Heart right ventricle (tissue), 16 donors: ENCODE results near the gene SLC29A3. TPM values are rescaled to one million over a fixed set of nuclear protein-coding genes. Genes with fewer than 3 reads are reported as not detected.

Source experiments
- ATAC-seq, 8 donors: fragments of 200-7000 bp; cut with Tn5 transposase; one replicate each; pipeline ENCODE4 v1.9.1; 2020; ENCODE audit warnings: mild to moderate bottlenecking in 8 of 8, moderate library complexity in 8 of 8, moderate number of reproducible peaks in 1 of 8
- DNase-seq, 2 donors: peaks; one replicate each; pipeline ENCODE4 v3.0.0-alpha.2; 2020
- H3K27ac ChIP-seq, 10 donors: fragments of 200-600 bp; sonication (generic) in 2 of 10; one replicate each; pipeline versions ENCODE4 v1.5.0 to v1.8.0; 2020 to 2022; ENCODE audit warnings: mild to moderate bottlenecking in 3 of 10
- H3K27me3 ChIP-seq, 7 donors: fragments of 200-600 bp; one replicate each; pipeline ENCODE4 v1.8.0; 2021 to 2022; ENCODE audit warnings: mild to moderate bottlenecking in 2 of 7
- H3K36me3 ChIP-seq, 9 donors: fragments of 200-600 bp; sonication (generic) in 1 of 9; one replicate each; pipeline versions ENCODE4 v1.5.0 to v1.8.0; 2020 to 2022; ENCODE audit warnings: mild to moderate bottlenecking in 2 of 9
- H3K4me1 ChIP-seq, 9 donors: fragments of 200-600 bp; sonication (generic) in 1 of 9; one replicate each; pipeline versions ENCODE4 v1.5.0 to v1.8.0; 2020 to 2022; ENCODE audit warnings: mild to moderate bottlenecking in 4 of 9
- H3K4me3 ChIP-seq, 10 donors: fragments of 200-600 bp; sonication (generic) in 2 of 10; one replicate each; pipeline versions ENCODE4 v1.5.0 to v1.8.0; 2020 to 2022; ENCODE audit warnings: mild to moderate bottlenecking in 7 of 10, moderate library complexity in 2 of 10
- H3K9me3 ChIP-seq, 11 donors: fragments of 200-600 bp in 10 of 11; sonication (generic) in 2 of 11; one replicate each; pipeline versions ENCODE4 v1.5.0 to v1.8.0; 2013 to 2022; ENCODE audit warnings: mild to moderate bottlenecking in 2 of 11, control low read depth in 1 of 11, moderate library complexity in 1 of 11
- CTCF ChIP-seq, 9 donors: fragments of 200-600 bp; sonication (generic) in 2 of 9; IDR thresholded peaks; one replicate each; pipeline versions ENCODE4 v1.5.0 to v1.8.0; 2021 to 2022; ENCODE audit warnings: antibody characterized with exemption in 9 of 9, mild to moderate bottlenecking in 5 of 9, moderate library complexity in 1 of 9
- WGBS, 2 donors: extraction: QIAGEN DNeasy Blood & Tissue Kit; methylation state at CpG; one replicate each; pipeline ENCODE4 v1.1.7; 2013; ENCODE audit warnings: inconsistent platforms in 1 of 2; 5-methylcytosine and 5-hydroxymethylcytosine counted together
- intact Hi-C, 10 donors: fragments of 100-400 bp; cut with DNase I; formaldehyde crosslinking; loops; one replicate each; pipeline versions ENCODE4 v1.11.1 to v1.14.2; 2022
- polyA plus RNA-seq, 2 donors: library from polyadenylated mRNA; stranded (reverse); fragments of 200-250 nt; gene quantifications; one replicate each; pipeline ENCODE4 v1.2.3, GENCODE V29; 2013
- total RNA-seq, 10 donors: library from RNA; stranded (reverse); fragmentation: NEBNext Ultra II Directional in 3 of 10; extraction: Animal tissue kit (Norgen Biotek cat#: 25700) in 3 of 10; gene quantifications; one replicate each; pipeline versions ENCODE4 v1.2.1 to v1.2.4, GENCODE V29; 2021 to 2023
- donor health status: Arrhythmogenic right ventricular cardiomyopathy.
- donor health status: ischemic (EF 13 %, LVEDD 7.1; RV severe dilation, severe dysfunction).
- donor health status: healthy with polysubstance abuse.
- donor health status: DM: no; HTN: yes; CAD: no.
- donor health status: DM: no; HTN: no; CAD: no.
- donor health status: ischemic (EF 25% LVEDD 6.9; RV normal size, moderate dysfunction).
- donor health status: ischemic (EF 25% LVEDD 5.7; RV mildly dilated, moderate dysfunction).
- donor health status: healthy.
- donor health status: DM: yes; HTN: yes; CAD: no.
- donor health status: Ischemic cardiomyopathy.
- donor health status: ischemic (EF 35%, LVEDD 5.7; RV mildly dilated, moderate dysfunction).
- donor health status: nonischemic (EF 11% LVEDD 7.7; RV severe dilation, severe dysfunction).
- donor health status: DM: yes; HTN: yes; CAD: no.
- donor health status: PGD.
- donor health status: ischemic (EF 29% LVEDD 5.4; RV normal size, mild dysfunction).
- donor health status: nonischemic (EF 23%, LVEDD 6.1; RV moderate dilation, normal function).

SLC29A3 gene
- total and polyA plus RNA-seq, 12 donors, result 0.89 to 3.5 (median 1.2) TPM

DNA sequence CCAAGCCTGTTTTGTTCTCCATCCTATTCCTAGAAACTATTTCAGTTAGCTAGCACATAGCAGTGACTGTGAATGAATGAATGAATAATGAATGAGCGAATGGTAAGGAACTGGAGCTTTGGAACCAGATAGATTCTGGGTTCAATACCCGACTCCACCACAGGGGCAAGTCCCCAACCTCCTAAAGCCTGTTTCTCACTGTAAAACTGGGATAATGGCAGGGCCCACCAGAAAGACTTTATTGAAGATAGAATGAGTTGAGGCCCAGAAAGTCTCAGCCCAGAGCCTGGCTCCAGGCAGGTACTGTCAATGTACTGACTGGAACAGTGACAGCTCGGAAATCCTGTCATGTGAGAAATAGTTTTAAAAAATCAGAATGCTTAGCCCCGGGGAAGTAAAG lies 76.6 kb downstream of the SLC29A3 start:
- H3K4me3 ChIP-seq, result no peak overlapping the region
- H3K4me1 ChIP-seq, result peaks cover 5 to 27% (median 15%) of the 10 kb centered on the region in 9 donors
- H3K36me3 ChIP-seq, result no peaks in the 10 kb centered on the region
- peaks cover 0 to 65% (median 32%) of the 10 kb centered on the region in 7 donors for H3K27me3 ChIP-seq
- intact Hi-C loops, result loop anchor here (1.0 to 10.0 kb wide), 21 partner anchors 78 to 499 kb away; partner anchors contain the start of gene SLC29A3 (in 1 of the 10)
- WGBS, 2 donors, result 87 to 89% methylated on average over 4 of the region's 4 CpGs
- H3K27ac ChIP-seq, result no peak overlapping the region
- DNase-seq (no peak), ATAC-seq (no peak)
- no peaks in the 10 kb centered on the region for H3K9me3 ChIP-seq
- no peak for TF ChIP-seq CTCF (IDR thresholded peaks at IDR 0.05)

GRCh38 chr10:71396084-71396710 lies 77.1 kb downstream of the SLC29A3 start:
- peak overlapping the region; percentile 38 to 70 (median 58) for H3K4me3 ChIP-seq
- no peaks in the 10 kb centered on the region for H3K36me3 ChIP-seq
- ATAC-seq (peak; percentile 91 to 95 (median 92)), DNase-seq (peak; percentile 64 to 66)
- intact Hi-C loops, result loop anchor here (1.0 to 10.0 kb wide), 20 partner anchors 79 to 499 kb away; partner anchors contain the start of gene SLC29A3 (in 1 of the 10)
- no peaks in the 10 kb centered on the region for H3K9me3 ChIP-seq
- peaks cover 5 to 27% (median 15%) of the 10 kb centered on the region in 9 donors for H3K4me1 ChIP-seq
- TF ChIP-seq CTCF (IDR thresholded peaks at IDR 0.05), result peak; percentile 51 to 87 (median 76)
- peak overlapping the region in 3 of 10 donors; percentile 30 to 69 (median 64) for H3K27ac ChIP-seq
- 13 to 15% methylated on average over 45 to 46 of the region's 46 CpGs for WGBS, 2 donors
- peaks cover 0 to 62% (median 36%) of the 10 kb centered on the region in 7 donors for H3K27me3 ChIP-seq

GRCh38 chr10:71396711-71397295 lies 77.7 kb downstream of the SLC29A3 start, which contains the start of gene CDH23:
Gene CDH23 (plus strand): TSS chr10:71396920. CDS start chr10:71439832, 42,912 bp downstream.
- no peaks in the 10 kb centered on the region for H3K36me3 ChIP-seq
- intact Hi-C loops, result loop anchor here (1.0 to 10.0 kb wide), 20 partner anchors 80 to 498 kb away; partner anchors contain the start of gene SLC29A3 (in 1 of the 10)
- DNase-seq (peak; percentile 54 to 60), ATAC-seq (peak in 7 of 8 donors; percentile 40 to 73 (median 52))
- H3K27me3 ChIP-seq, result peaks cover 0 to 56% (median 39%) of the 10 kb centered on the region in 7 donors
- H3K4me1 ChIP-seq, result peaks cover 5 to 27% (median 15%) of the 10 kb centered on the region in 9 donors
- peak within 1 kb of the TSS; percentile 38 to 70 (median 58) for H3K4me3 ChIP-seq
- 1% methylated on average over 61 to 91 of the region's 91 CpGs for WGBS, 2 donors
- no peak for TF ChIP-seq CTCF (IDR thresholded peaks at IDR 0.05)
- no peaks in the 10 kb centered on the region for H3K9me3 ChIP-seq
- H3K27ac ChIP-seq, result peak within 1 kb of the TSS in 8 of 10 donors; percentile 37 to 71 (median 60)
